IMR-90 (cell line): ENCODE results near the gene CNOT3.

Experiments used
- CEBPB ChIP-seq: IDR thresholded peaks from 2 replicates; pipeline ENCODE4 v1.6.1; 2012; ENCODE audit warnings: low read depth, low read length, improper control_type of control experiment
- CTCF ChIP-seq: conservative IDR thresholded peaks from 2 replicates; pipeline ENCODE4 v1.5.1; 2012; ENCODE audit warnings: mild to moderate bottlenecking, low read depth, low read length, improper control_type of control experiment
- MXI1 ChIP-seq: IDR thresholded peaks from 2 replicates; pipeline ENCODE4 v1.6.1; 2012; ENCODE audit warnings: low read depth, mild to moderate bottlenecking, low read length, moderate library complexity, borderline replicate concordance
- POLR2A ChIP-seq: IDR thresholded peaks from 2 replicates; pipeline ENCODE4 v1.6.1; 2012; ENCODE audit warnings: mild to moderate bottlenecking, low read depth, low read length
- RAD21 ChIP-seq: IDR thresholded peaks from 2 replicates; pipeline ENCODE4 v1.6.1; 2012; ENCODE audit warnings: low read length, improper control_type of control experiment
- RCOR1 ChIP-seq: IDR thresholded peaks from 2 replicates; pipeline ENCODE4 v1.6.1; 2012; ENCODE audit warnings: mild to moderate bottlenecking, low read length, improper control_type of control experiment; ENCODE audit not compliant: insufficient replicate concordance
- RFX5 ChIP-seq: IDR thresholded peaks from 2 replicates; pipeline ENCODE4 v1.8.0; 2012; ENCODE audit warnings: low read depth, mild to moderate bottlenecking, low read length, moderate library complexity
- SMC3 ChIP-seq: fragments of 150-350 bp; IDR thresholded peaks from 2 replicates; pipeline ENCODE4 v1.6.1; 2016; ENCODE audit warnings: low read depth, mild to moderate bottlenecking, antibody characterized with exemption, low read length, moderate library complexity

DNA sequence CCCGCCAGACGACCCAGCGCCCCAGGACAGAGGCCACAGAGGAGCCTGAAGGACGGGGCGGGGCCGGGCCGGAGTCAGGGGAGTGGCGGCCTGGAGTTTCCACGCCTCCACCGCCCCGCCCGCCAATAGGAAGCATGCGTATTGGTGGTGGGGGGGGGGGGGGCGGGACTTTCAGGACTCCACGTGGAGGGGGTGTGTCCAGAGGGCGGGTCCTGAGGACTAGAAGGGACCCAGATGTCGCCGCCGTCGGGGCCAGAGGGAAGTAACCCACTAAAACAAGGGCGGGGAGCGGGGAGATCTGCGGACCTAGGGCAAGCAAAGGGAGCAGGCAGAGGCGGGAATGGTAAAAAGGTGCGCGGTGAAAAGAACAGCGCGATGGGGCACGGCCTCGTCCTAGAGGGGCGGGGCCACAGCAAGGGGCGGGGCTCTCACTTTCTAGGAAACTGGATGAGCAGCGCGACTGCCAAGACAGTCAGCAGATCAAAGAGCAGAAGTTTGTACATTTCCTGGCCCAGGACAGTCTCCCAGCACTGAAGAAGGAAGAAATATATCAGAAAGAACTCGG lies 24.8 kb downstream of the CNOT3 start:
- TF ChIP-seq CTCF (no peak), MXI1 (peak; percentile 58), POLR2A (no peak), RCOR1 (no peak), CEBPB (no peak), RFX5 (no peak), SMC3 (no peak), RAD21 (no peak)
